ENCODE measurements around the gene FAM210A.
"Not testable (repeated sequence)": the region's sequence is repeated elsewhere in the genome, so short reads cannot be mapped to it uniquely, and the experiment has no call there.

FAM210A gene, protein sequence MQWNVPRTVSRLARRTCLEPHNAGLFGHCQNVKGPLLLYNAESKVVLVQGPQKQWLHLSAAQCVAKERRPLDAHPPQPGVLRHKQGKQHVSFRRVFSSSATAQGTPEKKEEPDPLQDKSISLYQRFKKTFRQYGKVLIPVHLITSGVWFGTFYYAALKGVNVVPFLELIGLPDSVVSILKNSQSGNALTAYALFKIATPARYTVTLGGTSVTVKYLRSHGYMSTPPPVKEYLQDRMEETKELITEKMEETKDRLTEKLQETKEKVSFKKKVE

DNA sequence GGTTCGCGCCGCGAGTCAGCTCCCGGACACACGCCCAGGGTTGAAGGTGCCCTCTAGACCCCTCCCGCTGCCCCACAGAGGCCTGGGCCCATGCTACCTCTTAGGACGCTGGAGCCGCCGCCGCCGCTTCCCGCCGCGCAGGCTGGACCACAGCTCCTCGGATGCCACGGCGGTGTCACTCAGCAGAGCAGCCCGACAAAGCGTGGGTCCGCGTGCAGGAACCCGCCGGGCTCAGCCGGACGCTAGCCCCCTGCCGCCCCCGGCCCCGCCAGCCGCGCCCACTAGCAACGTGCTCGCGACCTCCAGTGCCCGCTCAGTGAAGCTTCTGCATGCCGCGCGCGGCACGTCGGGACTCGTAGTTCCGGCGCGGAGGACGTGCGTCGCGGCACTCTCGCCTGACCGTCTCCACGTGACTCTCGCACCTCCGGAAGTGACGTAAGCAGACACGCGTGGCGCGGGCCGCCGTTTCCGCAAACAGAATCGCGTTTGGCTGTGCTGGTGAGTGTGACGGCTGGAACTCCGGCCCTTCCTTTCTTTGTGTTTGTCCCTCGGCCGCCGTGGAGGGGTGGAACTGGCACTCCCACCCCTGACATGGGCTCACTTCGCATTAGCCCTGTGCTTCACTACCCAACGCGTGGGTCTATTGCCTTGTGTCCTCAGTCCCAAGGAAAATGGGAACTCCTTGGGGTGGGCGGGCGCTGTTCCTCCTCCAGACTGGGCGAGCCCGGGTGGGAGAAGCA lies at the start of gene FAM210A, which contains the start of gene RNMT:
FAM210A (minus strand) TSS at position 327 of the 740 bp plus-strand sequence. CDS start 44,481 bp downstream, outside the sequence.
RNMT (plus strand) TSS at position 442 of the 740 bp plus-strand sequence. CDS start 4,845 bp downstream, outside the sequence.
- DNase-seq (ENCODE audit: low read depth in 2 of 2): peak; percentile 86 to 91

DNA sequence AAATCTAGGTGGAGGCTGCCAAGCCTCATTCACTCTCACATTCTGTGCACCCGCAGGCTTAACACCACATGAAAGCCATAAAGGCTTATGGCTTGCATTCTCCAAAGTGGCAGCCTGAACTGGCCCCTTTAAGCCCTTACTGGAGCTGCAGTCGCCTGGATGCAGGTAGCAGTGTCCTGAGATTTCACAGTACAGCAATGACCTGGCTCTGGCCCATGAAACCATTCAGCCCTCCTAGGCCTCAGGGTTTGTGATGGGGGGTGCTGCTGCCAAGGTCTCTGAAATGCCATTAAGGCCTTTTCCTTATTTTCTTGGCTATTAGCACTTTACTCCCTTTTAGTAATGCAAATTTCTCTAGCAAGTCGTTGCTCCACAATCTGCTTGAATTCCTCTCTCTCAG lies 48.7 kb upstream of the FAM210A start:
- DNase-seq (ENCODE audit: low read depth in 2 of 2): no peak

DNA sequence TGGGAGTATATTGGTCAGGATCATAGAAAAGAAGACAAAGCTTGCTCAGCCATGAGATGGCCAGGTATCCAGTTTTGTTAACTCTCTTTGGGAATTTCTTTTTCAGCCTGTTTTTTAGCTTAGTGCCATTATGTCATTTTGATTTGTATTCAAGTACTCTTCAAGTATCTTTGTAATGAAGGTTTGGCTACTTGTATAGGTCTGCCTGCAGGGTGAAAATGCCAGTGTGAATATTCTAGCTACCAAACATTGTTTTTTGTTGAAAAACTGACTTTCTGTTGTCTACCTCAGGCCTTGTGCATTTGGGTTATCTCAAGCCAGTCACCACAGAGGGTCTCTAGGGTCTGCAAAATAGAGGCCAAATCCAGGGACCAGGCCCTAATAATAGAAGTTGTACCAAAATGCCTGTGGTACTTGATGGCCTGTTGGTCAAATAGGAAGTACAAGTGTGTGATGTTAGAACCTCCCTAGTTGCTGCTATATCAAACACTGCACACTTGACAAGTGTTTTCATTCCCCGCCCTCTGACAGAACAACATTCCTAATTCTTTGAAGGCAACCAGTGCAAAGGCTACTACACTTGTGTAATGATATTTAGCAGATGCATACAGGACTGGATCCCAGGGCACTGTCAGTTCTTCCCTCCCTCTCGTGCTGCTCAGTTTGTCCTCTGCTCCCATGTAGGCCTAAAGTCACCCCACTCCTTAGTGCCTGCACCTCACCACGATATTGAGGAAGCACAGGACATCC lies 36.5 kb upstream of the FAM210A start:
- no peak for DNase-seq (ENCODE audit: low read depth in 2 of 2)

DNA sequence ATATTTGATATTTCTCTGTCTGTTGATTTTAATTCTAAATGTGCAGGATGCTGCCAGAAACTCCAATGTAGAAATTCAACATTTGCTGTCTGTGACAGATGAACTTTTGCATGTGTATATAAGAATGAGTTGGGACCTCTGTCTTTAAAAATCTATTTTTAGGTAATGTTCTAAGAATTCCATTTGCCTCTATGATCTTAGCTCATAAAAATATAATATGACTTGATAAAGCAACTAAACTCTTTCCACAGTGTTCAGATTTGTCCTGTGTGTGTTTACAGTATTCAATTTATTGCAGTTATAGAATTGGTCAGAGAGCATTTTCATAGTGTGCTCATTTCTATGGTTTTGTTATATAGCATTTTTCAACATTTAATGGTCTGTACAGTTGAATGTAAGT lies 33.7 kb upstream of the FAM210A start:
- no peak for DNase-seq (ENCODE audit: low read depth in 2 of 2)

DNA sequence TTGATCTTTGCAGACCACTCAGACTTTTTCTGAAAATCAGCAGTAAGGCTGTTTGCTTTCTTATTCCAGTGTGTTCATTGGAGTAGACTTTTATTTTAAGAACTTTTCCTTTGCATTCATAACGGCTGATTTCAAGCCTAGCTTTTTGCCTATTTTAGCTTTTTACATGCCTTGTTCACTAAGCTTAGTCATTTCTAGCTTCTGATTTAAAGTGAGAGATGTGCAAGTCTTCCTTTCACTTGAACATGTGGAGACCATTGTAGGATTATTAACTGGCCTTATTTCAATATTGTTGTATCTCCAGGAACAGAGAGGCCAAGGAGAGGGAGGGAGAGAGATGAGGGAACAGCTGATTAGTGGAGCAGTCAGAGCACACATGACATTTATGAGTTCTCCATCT lies 32.3 kb upstream of the FAM210A start:
- DNase-seq (ENCODE audit: low read depth in 2 of 2): no peak

DNA sequence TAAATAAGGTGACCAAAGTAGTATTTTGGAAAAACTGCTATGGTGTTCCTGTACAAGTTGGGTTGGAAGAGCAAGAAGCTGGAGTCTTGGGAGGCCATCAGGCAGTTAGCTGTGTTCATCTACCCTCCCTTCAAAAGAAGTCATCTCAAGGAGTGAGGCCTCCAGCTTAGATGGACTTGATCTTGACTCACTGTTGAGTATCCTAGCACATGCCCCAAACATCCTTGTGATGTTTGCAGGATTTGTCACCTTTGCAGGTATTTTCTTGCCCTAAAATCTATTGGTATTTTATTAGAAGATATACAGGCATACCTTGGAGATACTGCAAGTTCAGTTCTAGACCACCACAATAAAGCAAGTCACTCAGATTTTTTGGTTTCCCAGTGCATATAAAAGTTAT lies 30.3 kb upstream of the FAM210A start:
- DNase-seq (ENCODE audit: low read depth in 2 of 2): no peak

DNA sequence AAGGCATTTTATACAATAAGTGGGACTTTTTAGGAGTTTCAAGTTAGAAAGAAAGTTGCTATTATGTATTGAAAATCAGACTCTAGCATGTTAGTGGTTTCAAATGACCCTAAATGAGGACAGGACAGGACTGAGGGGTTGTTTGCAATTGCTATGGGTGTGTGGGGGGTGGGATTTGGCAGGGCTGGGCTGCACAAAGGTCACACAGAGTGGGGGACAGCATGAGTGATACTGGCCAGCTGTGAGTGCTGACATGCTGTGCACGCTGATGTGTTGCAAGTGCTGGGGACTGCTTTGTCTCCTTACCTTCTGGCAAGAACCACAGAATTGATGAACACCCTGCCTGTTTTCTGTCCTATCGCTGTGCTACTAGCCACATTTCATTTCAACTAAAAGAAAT lies 29.9 kb upstream of the FAM210A start:
- DNase-seq (ENCODE audit: low read depth in 2 of 2): no peak

DNA sequence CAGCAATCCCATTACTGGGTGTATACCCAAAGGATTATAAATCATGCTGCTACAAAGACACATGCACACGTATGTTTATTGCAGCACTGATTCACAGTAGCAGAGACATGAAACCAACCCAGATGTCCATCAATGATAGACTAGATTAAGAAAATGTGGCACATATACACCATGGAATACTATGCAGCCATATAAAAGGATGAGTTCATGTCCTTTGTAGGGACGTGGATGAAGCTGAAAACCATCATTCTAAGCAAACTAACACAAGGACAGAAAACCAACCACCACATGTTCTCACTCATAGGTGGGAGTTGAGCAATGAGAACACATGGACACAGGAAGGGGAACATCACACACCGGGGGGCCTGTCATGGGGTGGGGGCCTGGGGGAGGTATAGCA lies 25.2 kb upstream of the FAM210A start:
- DNase-seq (ENCODE audit: low read depth in 2 of 2): not testable (repeated sequence)

DNA sequence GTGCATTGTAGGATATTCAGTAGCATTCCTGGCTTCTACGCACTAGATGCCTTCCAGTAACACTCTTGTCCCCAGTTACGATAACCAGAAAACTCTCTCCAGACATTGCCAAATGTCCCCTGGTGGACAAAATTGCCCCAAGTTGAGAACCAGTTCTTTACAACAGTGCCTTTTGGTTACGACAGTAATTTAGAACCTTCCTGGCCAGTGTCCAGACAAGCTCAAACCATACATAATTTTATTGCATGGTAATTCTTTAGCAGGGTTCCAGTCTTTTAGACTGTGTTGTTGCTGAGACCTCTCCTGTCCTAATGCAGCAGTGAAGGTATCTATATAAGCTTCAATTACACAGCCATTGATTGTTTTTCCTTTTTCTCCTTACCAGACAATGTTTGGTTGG lies 20.3 kb upstream of the FAM210A start:
- no peak for DNase-seq (ENCODE audit: low read depth in 2 of 2)

DNA sequence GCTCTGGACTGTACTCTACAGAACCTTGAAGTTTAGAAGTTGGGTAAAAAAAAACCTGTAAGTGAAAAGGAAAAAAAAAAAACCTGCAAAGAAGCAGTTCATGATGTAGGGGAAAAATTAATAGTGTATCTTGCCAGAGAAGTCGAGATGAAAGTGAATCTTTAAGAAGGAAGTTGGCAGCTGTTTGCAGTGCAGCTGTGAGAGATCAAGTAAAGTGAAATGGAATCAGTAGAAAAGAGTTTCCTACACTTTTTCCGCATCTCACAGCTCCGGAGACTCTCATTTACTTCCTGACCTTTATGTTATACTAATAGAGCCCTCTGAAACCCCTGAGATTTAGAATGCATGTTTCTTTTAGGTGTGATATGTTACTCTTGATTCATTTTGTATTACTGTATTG lies 19.3 kb upstream of the FAM210A start:
- no peak for DNase-seq (ENCODE audit: low read depth in 2 of 2)

DNA sequence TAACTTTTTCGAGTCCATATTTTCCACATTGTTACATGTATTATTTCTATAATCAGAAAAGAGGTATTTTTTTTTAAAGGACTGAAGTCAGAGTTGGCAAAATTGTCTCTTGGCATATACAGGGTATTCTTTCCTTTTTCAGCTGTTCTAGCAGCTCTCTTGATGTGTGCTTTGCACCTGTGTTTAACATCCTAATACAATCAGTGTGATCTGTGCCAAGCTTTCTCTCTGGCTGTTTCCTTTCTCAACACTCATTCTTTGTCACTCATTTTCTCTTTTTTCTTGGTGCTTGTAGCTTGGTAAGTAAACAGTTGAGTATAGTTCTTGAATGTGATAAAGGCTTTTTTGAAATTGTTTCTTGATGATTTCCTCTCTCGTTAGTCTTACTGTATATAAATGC lies 9.3 kb upstream of the FAM210A start:
- no peak for DNase-seq (ENCODE audit: low read depth in 2 of 2)

DNA sequence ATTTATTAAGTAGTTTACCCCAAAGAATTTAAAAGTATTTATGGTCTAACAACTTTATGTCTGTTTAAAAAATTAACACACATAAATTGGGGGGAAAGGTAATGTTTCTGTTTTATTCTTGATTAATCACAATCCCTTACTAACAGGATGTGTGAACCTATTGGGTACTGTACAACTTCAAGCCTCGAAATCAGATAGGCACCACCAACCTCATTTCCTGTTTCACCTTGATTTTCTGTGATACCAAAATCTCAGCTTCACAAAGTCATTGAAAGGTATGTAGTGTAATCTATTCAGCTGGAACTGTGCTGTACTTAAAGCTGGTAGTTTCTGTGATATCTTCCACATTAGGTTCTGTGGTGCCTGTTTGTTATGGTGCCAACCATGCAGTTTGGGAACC lies 4.1 kb upstream of the FAM210A start:
- DNase-seq (ENCODE audit: low read depth in 2 of 2): no peak

DNA sequence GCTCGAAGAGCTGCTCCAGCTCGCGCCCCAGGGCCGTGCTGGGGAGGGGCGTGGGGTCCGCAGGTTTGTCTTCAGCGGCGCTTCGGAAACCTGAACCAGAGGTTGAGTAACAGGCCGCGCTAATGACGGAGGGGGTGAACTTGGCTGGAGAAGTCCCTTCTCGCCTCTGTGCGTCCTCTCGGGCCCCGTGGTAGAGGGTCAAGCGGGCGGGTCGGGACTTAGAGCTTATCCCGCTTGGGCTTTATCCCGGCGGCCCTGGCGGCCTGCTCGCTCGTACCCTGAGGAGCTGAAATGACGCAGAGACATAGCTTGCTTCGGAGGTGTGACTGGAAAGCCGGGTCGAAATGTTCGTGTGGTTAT lies 594 bp upstream of the FAM210A start:
- DNase-seq (ENCODE audit: low read depth in 2 of 2): peak in 1 of 2 donors; percentile 3

DNA sequence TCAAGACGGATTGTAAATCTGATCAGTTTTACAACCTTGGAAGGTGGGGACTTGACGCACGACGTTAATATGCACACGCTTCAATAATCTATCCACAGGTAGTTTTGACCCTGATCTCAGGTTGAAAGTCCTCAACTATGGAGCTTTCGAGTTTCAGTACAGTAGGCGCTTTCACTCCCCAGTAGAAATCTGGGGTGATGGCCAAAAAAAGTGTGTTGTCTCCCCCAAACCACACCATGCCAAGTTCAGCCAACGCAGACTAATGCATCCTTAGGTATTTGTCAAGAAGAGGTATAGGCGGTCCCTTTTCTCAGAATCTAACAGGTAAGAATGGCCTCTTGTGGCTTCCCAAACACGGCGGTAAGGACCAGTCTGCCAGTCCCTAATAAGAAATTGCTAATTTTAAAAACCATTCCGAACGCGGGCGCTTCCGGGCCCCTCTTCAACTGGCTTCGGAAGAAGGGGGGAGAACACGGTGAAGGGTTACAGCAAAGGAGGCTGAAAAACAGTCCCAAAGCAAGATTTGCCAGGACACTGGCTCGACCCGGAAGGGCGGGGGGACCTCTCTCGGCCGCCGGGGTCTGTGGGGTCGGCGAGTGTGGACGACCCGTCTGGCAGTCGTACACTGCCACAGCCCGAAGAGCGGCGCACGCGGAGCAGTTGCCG lies 659 bp downstream of the FAM210A start:
- no peak for DNase-seq (ENCODE audit: low read depth in 2 of 2)

DNA sequence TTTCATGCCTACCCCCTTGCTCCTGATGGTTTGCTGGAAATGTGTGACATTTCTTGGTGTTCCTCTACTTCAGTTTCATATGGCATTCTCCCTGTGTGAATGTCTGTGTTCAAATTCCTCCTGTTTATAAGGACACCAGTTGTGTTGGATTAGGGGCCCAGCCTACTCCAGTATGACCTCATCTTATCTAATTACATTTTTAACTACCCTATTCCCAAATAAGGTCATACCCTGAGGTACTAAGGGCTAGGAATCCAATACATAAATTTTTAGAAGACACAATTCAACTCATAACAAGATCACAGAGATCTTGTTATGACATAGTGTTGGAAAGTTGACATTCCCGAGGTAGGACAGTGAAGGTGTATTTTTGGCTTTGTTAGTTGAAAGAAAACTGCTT lies 5.5 kb downstream of the FAM210A start:
- no peak for DNase-seq (ENCODE audit: low read depth in 2 of 2)

DNA sequence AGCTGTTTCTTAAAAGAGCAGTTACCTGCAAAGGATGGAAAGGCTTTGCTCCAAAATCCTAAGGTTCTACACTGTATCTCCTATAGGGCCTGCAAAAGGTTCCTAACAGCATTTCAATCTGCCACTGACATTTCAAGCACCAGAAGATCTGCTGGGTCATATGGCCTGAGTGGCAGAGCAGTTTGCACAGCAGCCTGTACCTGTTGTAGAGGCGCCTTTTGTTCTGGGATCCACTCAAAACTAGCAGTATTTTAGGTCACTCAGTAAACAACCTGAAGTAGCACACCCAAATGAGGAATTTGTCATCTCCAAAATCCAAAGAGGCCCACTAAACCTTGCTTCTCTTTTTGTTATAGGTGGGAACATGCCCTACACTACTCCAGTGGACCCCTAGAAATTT lies 6.2 kb downstream of the FAM210A start:
- no peak for DNase-seq (ENCODE audit: low read depth in 2 of 2)

DNA sequence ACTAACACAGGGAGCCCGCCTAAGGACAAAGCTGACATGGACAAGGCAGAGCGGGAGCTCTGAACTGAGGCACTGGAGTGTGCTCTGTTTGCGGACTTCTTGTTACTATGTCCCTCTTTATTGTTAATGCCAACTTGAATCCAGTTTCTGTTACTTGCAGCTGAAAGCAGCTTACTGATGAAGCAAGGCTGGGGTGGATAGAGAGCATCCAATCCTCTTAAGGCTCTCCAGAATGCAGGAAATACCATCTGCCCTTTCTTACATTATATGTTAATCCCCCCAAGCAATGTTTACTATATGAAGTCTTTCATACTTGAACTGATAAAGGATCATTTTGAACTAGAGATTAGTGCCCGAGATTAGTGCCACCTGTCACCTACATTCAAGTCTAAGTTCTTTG lies 9.4 kb downstream of the FAM210A start:
- DNase-seq (ENCODE audit: low read depth in 2 of 2): no peak

DNA sequence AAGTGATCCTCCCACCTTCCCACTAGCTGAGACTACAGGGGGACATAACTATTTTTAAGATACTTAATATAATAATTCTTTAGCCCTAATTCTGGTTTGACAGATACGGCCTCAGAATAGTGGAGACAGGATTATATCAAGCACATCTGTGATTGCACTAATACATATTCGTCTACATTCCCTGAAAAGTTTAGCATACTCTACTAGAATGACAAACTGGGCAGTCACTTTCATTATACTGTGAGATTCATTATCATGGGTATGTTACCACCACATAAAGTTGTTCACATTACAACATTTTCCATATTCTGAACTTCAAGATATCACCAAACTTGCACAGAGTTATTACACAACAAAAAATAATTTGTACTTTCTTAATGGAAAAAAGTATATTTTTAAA lies 11.0 kb downstream of the FAM210A start:
- no peak for DNase-seq (ENCODE audit: low read depth in 2 of 2)

DNA sequence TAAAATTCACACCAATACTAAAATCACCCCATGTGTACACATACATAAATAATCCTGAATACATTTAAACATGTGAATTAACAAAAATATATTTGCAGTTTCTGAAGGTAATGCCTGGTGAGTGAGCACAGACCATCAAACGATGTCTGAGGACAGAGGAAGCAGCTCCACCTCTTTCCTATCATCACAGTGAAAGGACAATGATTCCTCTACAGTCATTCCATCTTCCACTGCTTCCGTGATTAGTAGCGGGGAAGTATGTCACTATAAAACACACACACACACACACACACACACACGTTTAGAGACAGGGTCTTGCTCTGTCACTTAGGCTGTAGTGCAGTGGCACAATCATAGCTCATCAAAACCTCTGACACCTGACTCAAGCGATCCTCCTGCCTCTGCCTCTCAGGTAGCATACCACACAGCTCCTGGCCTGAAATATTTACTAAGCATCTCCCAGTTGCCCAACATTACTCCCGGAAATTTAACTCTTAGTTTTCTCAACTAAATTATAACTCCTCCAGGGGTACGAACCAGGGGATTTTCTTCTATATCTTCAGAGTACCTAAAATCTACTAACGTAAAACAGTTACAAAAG lies 12.8 kb downstream of the FAM210A start:
- DNase-seq (ENCODE audit: low read depth in 2 of 2): no peak

DNA sequence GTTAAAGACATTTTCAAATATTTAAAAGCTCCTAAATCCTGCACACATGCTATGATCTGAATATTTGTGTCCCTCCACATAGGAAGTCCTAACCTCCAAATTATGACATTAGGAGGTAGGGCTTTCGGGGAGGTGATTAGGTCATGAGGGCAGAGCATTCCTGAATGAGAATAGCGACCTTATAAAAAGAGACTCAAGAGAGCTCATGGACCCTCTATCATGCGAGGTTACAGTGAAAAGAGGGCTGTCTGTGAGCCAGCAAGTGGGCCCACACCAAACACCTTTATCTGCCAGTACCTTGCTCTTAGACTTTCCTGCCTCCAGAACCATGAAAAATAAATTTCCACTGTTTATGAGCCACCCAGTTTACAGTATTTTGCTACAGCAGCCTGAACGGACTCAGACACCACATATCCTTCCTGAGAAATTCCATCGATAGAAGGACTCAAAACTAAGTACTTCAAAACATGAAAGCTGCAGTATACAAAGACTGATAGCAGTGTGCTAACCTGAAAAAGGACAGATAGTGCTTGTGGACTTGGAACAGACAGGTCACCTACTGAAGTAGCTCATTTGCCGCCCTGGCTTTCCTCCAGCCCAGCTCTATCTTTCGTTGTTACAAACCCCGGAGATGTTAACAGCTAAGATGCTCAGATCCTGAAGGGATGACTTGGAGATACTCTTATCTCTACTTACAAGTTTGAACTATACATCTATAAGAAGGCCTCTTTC lies 13.8 kb downstream of the FAM210A start:
- no peak for DNase-seq (ENCODE audit: low read depth in 2 of 2)

DNA sequence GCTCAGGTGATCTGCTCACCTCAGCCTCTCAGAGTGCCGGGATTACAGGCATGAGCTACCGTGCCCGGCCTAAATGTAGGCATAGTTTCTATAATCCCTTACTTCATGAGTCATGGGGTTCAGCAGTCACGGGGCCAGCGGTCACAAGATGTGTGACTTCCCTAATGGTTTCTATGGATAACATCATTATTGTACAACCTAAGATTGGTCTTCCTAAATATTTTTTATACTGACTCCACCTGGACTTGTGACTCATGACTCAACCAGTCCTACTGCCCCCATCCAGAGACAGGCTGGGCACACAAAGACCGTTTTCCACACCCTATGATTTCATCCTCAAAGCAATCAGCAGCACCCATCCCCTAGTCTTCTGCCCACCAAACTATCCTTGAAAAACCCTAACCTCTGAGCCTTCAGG lies 15.9 kb downstream of the FAM210A start:
- no peak for DNase-seq (ENCODE audit: low read depth in 2 of 2)

Measured in stimulated activated CD4-positive, alpha-beta T cell treated with anti-CD3 and anti-CD28 coated beads, Interleukin-1b, Interleukin-23, amount 100 ng/mL, for 4 hours (primary cell).